GM18870 (cell line): ENCODE measurements around the gene LLGL1.

Experiments used
- ATAC-seq: cut with Tn5 transposase; IDR thresholded peaks from one replicate; pipeline ENCODE4 v1.9.1; 2021; ENCODE audit warnings: moderate library complexity; ENCODE audit not compliant: unreplicated experiment

The LLGL1 gene

GRCh38 chr17:18267927-18268711, 42.7 kb downstream of the LLGL1 start:
- ATAC-seq = no peak

GRCh38 chr17:18270046-18270931, 44.9 kb downstream of the LLGL1 start:
- ATAC-seq = no peak

GRCh38 chr17:18277076-18277475, 51.6 kb downstream of the LLGL1 start:
- no peak for ATAC-seq

- ATAC-seq = no peak
Measured at GRCh38 chr17:18278867-18279266, 53.4 kb downstream of the LLGL1 start.

- no peak for ATAC-seq
Measured at GRCh38 chr17:18280249-18280648, 54.8 kb downstream of the LLGL1 start.

GRCh38 chr17:18280766-18281371, 55.4 kb downstream of the LLGL1 start:
- no peak for ATAC-seq

- ATAC-seq = no peak
Measured at GRCh38 chr17:18281788-18282187, 56.4 kb downstream of the LLGL1 start.

- no peak for ATAC-seq
Measured at GRCh38 chr17:18285296-18285695, 59.9 kb downstream of the LLGL1 start.

GRCh38 chr17:18291718-18292540, 66.5 kb downstream of the LLGL1 start:
- ATAC-seq = no peak
